HG03439 (cell line): ENCODE results near the gene LTN1.
"Not testable (repeated sequence)": the region's sequence is repeated elsewhere in the genome, so short reads cannot be mapped to it uniquely, and the experiment has no call there.

ENCODE experiments used
- ATAC-seq: cut with Tn5 transposase; IDR thresholded peaks from one replicate; pipeline ENCODE4 v1.9.1; 2021; ENCODE audit warnings: mild to moderate bottlenecking, moderate library complexity; ENCODE audit not compliant: unreplicated experiment

LTN1 gene

GRCh38 chr21:28992526-28993292 is at the start of gene LTN1:
TSS of gene LTN1 (minus strand) at chr21:28992877. CDS start at chr21:28992805, 72 bp downstream.
- peak; percentile 98 for ATAC-seq

- no peak for ATAC-seq
These were observed 42.0 kb upstream of the LTN1 start for GRCh38 chr21:29034678-29035077.

- ATAC-seq = no peak
These were observed 41.2 kb upstream of the LTN1 start for GRCh38 chr21:29033871-29034270.

GRCh38 chr21:29033301-29033700 is 40.6 kb upstream of the LTN1 start:
- ATAC-seq = no peak

- ATAC-seq = no peak
These were observed 38.2 kb upstream of the LTN1 start for GRCh38 chr21:29030909-29031308.

GRCh38 chr21:29029524-29029923 is 36.8 kb upstream of the LTN1 start:
- no peak for ATAC-seq

GRCh38 chr21:29025328-29025713 is 32.6 kb upstream of the LTN1 start:
- no peak for ATAC-seq

GRCh38 chr21:29024474-29025327 is 32.0 kb upstream of the LTN1 start, which contains the start of gene USP16:
TSS of gene USP16 (plus strand) at chr21:29024668. CDS start at chr21:29027914, 3,246 bp downstream.
- peak; percentile 98 for ATAC-seq

- ATAC-seq = no peak
These were observed 29.5 kb upstream of the LTN1 start for GRCh38 chr21:29022166-29022565.

GRCh38 chr21:29018540-29018939 is 25.9 kb upstream of the LTN1 start:
- peak; percentile 5 for ATAC-seq

GRCh38 chr21:29017639-29018237 is 25.1 kb upstream of the LTN1 start:
- peak; percentile 19 for ATAC-seq

GRCh38 chr21:29011236-29011635 is 18.6 kb upstream of the LTN1 start:
- ATAC-seq = not testable (repeated sequence)

- no peak for ATAC-seq
These were observed 15.7 kb upstream of the LTN1 start for GRCh38 chr21:29008367-29008766.

GRCh38 chr21:29007810-29008209 is 15.1 kb upstream of the LTN1 start:
- ATAC-seq = no peak

GRCh38 chr21:29007135-29007534 is 14.5 kb upstream of the LTN1 start:
- no peak for ATAC-seq

GRCh38 chr21:29005696-29006095 is 13.0 kb upstream of the LTN1 start:
- no peak for ATAC-seq

GRCh38 chr21:29002442-29003144 is 9.9 kb upstream of the LTN1 start:
- ATAC-seq = peak; percentile 99

- no peak for ATAC-seq
These were observed 584 bp upstream of the LTN1 start for GRCh38 chr21:28993293-28993629.

GRCh38 chr21:28991861-28992525 is 684 bp downstream of the LTN1 start:
- ATAC-seq = peak; percentile 1

- ATAC-seq = not testable (repeated sequence)
These were observed 4.5 kb downstream of the LTN1 start for GRCh38 chr21:28988146-28988545.
